Endometrial microvascular endothelial cells (primary cell): ENCODE data around the gene FZD2. TPM values are rescaled to one million over a fixed set of nuclear protein-coding genes. Genes with fewer than 3 reads are reported as not detected.
"Not testable (repeated sequence)": the region's sequence is repeated elsewhere in the genome, so short reads cannot be mapped to it uniquely, and the experiment has no call there.

Experiments used
- in situ Hi-C: cut with HindIII; loops from 2 replicates; pipeline ENCODE4 v1.10.0; 2017; ENCODE audit warnings: low sequenced_read_pairs, low pct_unique_long_range_greater_than_20kb; ENCODE audit errors: inconsistent ontology term
- total RNA-seq: library from RNA; depleted of rRNA; stranded (reverse); fragments of >200 nt; gene quantifications from one replicate; pipeline ENCODE4 v1.2.3, GENCODE V29; 2015; ENCODE audit errors: inconsistent ontology term

The FZD2 gene
- total RNA-seq, 1 donor from 2014 or later, result 1.1 TPM

DNA sequence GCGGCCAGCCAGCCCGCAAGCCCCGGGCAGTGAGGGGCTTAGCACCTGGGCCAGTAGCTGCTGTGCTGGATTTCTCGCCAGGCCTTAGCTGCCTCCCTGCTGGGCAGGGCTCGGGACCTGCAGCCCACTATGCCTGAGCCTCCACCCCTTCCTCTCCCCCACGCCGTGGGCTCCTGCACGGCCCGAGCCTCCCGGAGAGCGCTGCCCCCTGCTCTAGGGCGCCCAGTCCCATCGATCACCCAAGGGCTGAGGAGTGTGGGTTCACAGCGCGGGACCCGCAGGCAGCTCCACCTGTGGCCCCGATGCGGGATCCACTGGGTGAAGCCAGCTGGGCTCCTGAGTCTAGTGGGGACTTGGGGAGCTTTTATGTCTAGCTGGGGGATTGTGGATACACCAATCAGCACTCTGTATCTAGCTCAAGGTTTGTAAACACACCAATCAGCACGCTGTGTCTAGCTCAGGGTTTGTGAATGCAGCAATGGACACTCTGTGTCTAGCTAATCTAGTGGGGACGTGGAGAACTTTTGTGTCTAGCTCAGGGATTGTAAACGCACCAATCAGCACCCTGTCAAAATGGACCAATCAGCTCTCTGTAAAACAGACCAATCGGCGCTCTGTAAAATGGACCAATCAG is 11.1 kb downstream of the FZD2 start:
- in situ Hi-C loops, result not testable (repeated sequence)

DNA sequence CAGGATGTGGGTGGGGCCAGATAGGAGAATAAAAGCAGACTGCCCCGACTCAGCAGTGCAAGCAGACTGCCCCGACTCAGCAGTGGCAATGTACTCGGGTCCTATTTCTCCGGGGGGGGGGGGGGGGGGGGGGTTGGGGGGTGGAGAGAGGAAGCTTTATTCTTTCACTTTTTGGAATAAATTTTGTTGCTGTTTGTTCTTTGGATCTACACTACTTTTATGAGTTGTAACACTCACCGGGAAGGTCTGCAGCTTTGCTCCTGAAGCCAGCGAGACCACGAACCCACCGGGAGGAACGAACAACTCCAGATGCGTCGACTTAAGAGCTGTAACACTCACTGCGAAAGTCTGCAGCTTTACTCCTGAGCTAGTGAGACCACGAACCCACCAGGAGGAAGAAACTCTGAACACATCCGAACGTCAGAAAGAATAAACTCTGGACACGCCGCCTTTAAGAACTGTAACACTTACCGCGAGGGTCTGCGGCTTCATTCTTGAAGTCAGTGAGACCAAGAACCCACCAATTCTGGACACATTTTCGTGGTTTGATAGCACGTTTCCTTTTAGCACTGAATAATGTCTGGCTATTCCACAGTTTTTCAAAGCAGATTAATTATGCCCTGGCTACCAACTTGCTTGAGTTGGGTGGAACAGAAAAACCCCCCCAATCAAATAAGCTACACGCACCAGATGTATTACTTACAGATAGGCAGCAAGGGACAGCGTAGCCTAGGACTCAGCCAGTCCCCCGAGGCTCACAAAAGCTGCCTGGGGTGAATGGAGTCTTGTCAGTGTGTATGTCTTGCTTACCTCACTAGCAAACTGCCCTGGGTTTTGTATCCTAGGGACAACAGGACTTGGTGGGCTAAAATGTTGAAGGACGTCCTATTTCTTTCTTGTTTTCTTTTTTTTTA is 11.9 kb downstream of the FZD2 start:
- in situ Hi-C loops, result no loop called here

DNA sequence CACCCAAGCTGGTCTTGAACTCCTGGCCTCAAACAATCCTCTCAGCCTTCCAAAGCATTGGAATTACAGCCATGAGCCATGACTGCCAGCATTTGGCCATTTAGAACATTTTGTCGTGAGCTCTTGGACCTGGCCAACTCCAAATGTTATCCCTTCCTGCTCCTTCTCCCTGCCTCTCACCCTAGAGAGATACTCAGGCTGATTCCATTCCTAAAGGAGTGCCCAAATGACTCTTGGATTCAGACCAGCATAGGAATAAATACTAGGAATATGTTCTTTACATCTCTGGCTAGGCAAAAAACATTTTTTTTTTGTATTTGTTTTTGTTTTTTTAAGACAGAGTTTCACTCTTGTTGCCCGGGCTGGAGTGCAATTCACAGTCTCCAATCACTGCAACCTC is 15.5 kb downstream of the FZD2 start:
- in situ Hi-C loops, result no loop called here

DNA sequence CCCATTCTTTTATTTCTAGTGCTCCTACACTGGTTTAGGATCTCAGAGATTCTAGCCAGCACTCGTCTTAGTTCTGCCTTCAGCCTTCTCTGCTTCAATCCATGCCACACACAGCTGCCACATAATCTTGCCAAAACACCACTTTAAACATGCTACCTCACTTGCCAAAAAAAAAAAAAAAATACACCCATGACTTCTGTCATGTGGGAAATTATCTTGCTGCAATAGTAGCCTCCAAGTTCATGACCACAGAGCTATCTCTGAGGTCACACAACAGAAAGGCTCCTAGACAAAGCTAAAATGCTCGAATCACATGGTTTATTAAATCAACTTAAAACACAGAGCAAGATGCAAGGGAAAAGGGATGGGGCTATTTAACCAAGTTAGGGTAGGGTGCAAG is 18.1 kb downstream of the FZD2 start:
- in situ Hi-C loops, result no loop called here

- in situ Hi-C loops, result no loop called here
Measured at GRCh38 chr17:44578947-44579346, 21.7 kb downstream of the FZD2 start.

GRCh38 chr17:44581868-44582267 is 24.6 kb downstream of the FZD2 start:
- in situ Hi-C loops, result no loop called here

GRCh38 chr17:44584443-44584842 is 27.2 kb downstream of the FZD2 start:
- in situ Hi-C loops, result no loop called here

DNA sequence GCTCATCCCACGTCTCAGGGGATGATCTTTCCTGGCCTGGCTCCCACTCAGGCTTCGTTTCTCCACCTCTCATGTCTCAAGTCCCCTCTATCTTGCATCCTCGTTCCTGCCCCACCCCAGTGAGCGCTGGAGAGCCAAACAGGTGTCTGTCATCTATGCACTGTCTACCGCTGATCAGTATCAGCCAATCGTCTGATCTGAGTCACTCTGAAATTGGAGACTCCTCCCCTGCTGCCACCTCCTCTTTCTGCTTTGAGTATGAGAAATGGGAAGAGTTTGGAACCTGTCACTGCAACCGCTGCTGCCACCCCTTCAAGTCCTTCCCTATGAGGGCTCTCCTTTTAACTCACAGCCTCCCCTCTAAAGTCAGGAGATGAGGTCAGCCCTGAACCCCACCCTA is 28.0 kb downstream of the FZD2 start:
- in situ Hi-C loops, result no loop called here

DNA sequence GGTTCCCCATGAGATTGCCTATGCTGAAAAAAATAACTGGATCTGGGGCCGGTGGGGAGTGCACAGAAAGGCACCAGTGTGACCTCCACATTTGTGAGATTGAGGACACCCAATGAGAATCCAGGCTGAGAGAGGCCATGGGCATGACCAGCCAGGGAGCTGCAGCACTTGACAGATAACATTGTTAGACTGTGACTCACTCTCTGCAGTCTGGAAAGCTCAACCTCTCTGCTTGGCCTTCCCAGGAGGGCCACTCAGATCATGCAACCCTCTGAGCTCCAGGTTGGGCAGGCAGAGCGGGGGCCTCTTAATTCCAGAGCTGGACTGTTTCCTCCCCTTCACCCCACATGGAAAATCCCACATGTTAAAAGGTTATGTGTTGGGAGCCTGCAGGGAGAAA is 30.1 kb downstream of the FZD2 start:
- in situ Hi-C loops, result no loop called here

GRCh38 chr17:44589316-44590071 is 32.2 kb downstream of the FZD2 start:
- in situ Hi-C loops, result no loop called here

GRCh38 chr17:44590072-44590462 is 32.8 kb downstream of the FZD2 start:
- in situ Hi-C loops, result not testable (repeated sequence)

DNA sequence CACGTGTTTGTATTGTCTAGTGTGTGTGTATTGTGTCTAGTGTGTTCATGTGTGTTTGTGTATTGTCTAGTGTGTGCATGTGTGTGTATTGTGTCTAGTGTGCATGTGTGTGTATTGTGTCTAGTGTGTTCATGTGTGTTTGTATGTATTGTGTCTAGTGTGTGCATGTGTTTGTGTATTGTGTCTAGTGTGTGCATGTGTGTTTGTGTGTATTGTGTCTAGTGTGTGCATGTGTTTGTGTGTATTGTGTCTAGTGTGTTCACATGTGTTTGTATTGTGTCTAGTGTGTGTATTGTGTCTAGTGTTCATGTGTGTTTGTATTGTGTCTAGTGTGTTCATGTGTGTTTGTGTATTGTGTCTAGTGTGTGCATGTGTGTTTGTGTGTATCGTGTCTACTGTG is 33.5 kb downstream of the FZD2 start:
- in situ Hi-C loops, result not testable (repeated sequence)

- in situ Hi-C loops, result no loop called here
Measured at GRCh38 chr17:44591206-44591605, 33.9 kb downstream of the FZD2 start.

GRCh38 chr17:44593156-44593555 is 35.9 kb downstream of the FZD2 start:
- in situ Hi-C loops, result no loop called here

GRCh38 chr17:44595216-44595775 is 38.0 kb downstream of the FZD2 start:
- in situ Hi-C loops, result no loop called here

DNA sequence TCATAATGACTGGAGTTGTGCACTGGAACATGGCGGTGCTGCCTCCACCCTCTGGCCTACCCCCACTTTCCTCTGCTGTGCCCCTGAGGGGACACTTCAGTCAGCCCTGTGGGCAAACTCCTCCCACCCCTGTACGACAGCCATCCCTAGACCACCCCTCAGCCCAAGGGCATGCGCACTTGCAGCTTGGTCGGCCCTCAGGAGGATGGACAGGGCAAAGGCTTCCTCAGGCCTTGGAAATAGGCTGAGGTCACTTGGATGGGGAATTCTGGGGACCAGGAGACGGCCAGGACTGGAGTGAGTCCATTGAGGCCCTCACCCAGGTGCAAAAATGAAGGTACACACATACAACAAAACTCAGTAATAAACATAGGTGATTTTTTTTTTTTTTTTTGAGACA is 41.0 kb downstream of the FZD2 start:
- in situ Hi-C loops, result no loop called here

DNA sequence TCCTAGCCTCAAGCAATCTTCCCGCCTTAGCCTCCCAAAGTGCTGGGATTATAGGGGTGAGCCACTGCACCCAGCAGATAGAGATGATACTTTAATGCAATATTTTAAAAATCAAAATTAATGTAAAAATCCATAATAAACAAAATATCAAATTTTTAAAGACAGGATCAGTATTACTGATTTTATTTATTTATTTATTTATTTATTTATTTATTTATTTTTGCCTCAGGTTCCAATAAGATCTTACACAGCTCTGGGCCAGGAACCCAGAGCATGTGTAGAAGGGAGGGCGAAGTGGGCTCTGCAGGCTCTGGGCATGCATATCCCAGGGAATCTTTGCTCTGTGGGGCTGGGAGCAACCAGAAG is 41.6 kb downstream of the FZD2 start:
- in situ Hi-C loops, result no loop called here

- in situ Hi-C loops, result no loop called here
Measured at GRCh38 chr17:44599298-44600175, 42.3 kb downstream of the FZD2 start.

- in situ Hi-C loops, result no loop called here
Measured at GRCh38 chr17:44601539-44601938, 44.3 kb downstream of the FZD2 start.
